SH-SY5Y (cell line): ENCODE measurements around the gene ZNF664.

ENCODE experiments used
- GATA2 ChIP-seq: IDR thresholded peaks from 2 replicates; pipeline ENCODE4 v1.6.1; 2011; ENCODE audit warnings: mild to moderate bottlenecking, low read depth, low read length
- GATA3 ChIP-seq: IDR thresholded peaks from 2 replicates; pipeline ENCODE4 v1.6.1; 2011; ENCODE audit warnings: low read depth, mild to moderate bottlenecking, low read length, moderate library complexity

ZNF664 gene

DNA sequence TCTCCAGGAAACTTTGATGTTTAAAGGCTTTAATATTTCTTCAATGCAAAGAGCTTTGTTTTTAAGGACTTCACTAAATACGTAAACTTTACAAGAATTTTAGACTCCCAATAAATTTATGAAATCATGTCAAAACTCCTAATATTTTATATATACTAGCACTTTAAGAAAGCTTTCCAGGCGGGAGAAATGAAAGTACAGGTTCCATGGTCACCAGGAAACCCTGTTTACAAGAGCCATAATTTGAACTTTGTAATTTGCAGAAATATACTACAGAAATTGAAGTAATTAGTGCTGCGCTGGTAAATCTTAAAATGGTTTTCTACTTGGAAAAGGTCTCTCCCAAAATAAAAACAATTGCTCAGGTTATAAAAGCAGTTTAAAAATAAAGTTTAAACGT, 9.2 kb upstream of the ZNF664 start:
- no peak for TF ChIP-seq GATA3
- TF ChIP-seq GATA2: no peak

DNA sequence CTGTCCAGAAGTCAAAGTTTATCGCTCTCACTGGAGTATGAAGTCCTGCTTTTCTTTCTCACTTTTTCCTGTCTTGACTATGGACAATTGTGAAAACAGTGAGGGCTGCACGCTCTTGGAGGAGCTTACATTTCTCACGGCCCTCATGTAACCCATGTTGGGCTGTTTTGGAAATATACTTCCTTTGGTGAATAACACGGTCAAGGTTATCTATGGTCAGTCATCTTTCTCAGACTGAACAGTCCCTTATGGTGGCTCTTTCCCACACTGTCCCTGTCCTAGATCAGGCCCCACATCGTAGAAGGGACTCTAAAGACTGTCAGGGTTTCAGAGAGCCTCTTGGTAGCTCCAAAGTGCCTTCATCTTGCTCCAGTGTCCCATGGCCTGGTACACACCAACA, 7.6 kb upstream of the ZNF664 start:
- TF ChIP-seq GATA3: no peak
- no peak for TF ChIP-seq GATA2

DNA sequence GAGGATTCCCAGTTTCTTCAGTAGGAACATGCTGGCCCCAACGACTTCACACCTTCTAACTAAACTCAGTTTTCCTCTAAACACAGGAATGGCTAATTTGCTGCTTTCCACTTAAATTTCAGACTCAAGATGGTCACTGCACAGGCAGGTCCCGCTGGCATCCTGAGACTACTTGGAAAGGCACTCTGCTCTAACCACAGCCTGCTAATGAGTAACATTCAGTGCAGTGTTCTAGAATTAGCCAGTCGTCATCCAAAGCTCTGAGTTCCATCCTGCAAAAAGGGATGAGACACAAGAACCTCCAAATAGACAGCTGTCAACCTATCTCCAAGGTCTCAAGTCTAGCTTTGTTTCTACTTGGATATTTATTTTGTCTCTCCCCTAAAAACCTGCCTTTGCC, 6.4 kb upstream of the ZNF664 start:
- no peak for TF ChIP-seq GATA3
- TF ChIP-seq GATA2: no peak

DNA sequence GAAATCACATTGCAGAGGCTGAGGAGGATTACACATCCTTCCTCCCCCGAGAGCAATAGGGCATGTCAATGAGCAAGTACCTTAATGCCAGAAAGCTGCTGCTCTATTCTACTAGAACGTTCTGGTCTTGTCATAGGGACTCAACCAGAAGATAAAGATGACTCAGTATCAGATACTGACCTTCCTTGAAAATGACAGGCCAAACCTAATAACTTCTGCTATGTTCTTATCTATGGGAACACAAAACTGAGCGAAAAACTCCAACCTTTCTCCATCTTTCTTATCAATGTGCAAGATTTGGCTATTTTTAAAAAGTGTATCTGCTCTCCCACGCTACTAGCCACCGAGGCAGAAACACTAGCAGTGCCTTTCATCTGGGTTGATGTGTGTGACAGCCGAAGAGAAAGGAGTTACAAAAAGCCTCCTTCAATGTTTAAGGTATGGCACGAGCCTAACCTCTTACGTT, 5.9 kb upstream of the ZNF664 start:
- TF ChIP-seq GATA2 (no peak), GATA3 (no peak)

DNA sequence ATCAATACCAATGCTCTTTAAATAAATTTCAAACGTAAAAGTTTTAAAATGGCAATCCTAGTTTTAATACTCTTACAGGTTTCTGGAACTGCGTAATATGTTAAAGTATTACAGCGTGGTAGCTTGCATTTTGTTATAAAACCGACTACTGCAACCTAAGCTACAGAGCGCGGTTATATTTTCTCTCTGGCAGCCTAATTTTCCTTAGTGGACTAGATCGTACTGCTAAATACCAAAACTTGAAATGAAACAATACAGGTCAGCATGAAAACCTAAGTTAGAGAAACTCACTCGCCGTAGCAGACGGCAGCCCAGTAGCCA, 1.6 kb upstream of the ZNF664 start:
- TF ChIP-seq GATA2: no peak
- TF ChIP-seq GATA3: no peak

DNA sequence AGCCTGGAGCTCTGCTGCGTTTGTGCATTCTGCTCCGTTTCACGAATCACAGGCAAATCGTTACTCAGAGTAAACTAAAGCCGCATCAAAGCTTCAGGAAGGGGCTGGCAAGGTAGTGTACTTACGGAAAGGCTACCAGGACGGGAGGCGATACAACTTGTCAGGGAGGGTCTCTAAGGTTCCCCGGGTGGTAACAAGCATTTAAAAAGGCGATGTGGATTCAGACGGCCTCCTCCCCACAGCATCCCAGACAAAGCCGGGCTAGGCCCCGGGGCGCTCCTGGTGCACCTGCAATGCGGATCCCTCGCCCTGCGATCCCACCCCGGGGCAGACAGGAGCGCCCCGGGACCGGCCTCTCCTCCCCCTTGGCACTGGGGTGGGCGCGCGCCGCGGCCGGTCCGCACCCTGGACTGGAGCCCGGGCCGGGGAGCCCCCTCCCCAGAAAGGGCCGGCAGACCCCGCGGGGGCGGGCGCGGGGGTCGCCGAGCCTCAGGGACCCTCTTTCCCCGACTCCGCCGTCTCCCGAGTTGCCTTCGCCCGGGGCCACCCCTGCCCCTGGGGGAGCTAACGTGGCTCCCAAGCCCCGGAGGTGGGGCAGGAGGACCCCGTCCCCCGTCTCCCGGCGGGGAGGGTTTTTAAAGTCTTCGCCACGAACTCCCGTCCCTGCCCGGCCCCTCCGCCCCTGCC, 1.1 kb upstream of the ZNF664 start:
- TF ChIP-seq GATA3: no peak

DNA sequence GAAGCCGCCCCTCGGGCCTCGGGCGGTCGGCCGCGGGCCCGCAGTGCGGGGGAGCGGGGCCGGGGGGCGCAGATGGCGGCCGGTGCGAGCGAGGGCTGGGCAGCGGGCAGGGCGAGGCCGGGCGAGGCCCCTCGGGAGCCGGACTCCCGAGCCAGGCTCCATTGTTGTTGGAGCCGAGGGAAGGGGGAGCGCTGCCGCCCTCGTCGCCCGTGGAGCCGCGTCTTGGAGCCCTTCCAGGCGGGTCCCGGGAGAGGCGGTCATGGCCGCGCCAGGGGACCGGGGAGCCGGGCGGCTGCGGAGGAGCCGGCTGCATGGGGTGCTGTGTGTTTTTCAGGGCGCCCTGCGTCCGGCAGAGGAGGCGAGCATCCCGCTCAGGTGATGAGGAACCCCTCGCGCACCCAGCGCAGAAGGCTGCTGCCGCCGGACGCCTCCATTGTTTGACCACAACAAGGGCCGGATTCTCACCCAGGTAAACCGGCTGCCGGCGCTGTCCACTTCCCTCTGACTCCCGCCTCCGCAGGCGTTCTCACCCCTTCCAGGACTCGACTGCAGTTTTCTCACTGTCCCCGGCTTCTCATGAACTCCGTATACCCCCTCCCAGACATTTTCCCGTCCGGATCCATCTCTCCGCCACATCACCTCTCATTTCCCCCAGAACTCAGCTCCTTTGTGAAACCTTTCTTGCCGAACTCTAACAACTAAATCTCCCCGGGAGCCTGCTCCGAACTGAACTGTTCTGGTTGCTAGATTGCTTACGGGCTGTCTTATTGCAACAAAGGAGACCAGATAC, 732 bp downstream of the ZNF664 start:
- TF ChIP-seq GATA3: no peak
- no peak for TF ChIP-seq GATA2

DNA sequence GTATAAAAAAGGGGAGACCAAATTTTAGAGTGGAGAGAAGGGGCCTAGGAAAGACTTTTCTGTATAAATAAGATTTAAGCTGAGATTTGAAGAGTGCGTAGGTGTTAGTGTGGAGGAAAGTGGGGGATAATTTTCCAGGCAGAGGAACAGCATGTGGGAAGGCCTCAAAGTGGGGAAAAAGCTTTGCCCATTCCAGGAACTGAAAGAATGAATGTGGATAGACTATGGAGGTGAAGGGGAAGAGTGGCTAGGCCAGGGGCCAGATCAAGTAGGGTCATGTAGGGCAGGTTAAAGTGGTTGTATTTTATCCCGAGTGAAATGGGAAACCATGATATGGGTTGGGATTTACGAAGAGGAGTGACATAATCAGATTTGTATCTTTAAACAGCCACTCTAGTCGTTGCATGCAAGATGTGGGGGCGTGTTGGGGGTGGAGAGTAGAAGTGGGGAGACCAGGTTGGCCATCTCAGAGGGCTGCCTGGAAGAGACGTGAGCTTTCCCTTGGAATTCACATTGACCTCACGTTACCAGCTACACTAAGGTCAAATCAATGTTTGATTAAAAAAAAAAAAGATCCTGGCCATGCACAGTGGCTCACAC, 3.3 kb downstream of the ZNF664 start:
- TF ChIP-seq GATA2 (no peak), GATA3 (no peak)

DNA sequence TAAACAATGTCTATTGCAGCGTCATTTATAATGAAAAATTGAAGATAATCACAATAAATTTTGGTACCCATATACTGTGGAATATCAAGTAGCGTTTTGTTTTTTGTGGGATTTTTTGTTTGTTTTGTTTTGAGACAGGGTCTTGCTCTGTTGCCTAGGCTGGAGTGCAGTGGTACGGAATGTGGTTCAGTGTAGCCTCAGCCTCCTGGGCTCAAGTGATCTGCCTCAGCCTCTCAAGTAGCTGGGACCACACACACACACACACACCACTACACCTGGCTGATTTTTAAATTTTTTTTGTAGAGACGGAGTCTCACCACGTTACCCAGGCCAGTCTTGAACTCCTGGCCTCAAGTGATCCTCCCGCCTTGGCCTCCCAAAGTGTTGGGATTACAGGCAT, 6.6 kb downstream of the ZNF664 start:
- no peak for TF ChIP-seq GATA2
- TF ChIP-seq GATA3: no peak

DNA sequence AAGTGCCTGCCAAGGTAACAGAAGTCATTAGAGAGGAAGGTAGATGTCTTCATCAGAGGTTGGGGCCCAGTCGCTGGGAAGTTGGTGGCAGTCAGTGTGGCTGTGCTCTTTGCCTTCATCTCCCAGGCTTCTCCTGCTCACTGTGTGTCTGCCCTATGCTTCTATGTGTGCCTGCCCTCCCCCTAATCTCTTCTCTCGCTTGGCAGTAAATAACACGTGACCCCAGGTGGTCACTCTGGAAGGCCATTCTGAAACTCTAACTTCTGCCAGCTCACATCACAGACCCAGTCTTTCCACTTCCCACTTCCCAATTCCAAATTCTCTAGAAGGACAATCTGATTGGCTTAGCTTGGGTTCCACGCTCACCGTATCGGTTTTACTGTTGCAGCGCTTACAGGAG, 9.3 kb downstream of the ZNF664 start:
- TF ChIP-seq GATA3 (no peak), GATA2 (no peak)

DNA sequence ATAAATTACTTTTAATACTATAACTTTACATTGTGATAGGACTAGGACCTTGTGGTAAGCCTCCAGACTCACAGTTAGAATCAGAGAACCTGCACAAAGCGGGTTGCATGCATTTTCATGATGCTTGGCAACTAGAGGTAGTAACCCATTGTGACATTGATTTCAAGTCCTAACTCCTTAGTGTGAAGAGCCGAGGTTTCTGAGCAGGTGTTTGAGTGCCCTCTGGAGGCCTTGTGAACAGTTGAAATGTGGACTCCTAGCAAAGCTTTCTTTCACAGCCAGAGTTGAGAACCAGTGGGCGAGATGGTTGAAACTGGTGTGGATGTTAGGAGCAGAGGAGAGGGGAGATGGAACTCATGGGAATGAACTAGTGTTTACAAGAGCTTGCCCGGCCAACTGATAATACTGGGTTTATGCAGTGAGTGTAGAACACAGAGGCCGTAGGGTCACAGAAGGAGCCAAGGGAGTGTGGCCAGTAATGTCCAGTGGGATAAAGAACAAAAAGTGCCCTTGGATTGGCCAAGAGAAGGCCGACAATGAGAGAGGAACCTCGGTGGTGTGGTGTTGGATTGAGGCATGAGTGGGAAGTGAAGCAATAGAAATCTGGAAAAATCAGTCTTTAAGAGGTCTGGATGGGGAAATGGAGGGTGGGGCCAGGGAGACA, 10.9 kb downstream of the ZNF664 start:
- no peak for TF ChIP-seq GATA3
- no peak for TF ChIP-seq GATA2

DNA sequence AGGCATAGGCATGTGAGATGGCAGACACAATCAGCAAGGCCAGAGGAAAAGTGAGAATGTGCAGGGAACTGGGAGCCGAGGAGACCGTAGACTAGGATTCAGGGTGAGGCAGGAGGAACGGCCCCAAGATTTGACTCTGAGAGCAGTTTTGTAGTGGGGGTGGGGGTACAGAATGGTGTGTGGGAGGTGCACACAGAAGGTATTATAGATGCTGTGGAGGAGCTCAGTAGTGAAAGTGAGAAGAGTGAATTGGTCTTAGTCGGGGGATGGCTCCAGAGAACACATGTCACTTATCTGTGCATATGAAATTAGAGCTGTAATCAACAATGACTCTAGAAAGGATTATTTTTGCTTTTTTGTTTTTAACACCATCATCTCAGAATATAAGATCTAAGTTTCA, 11.9 kb downstream of the ZNF664 start:
- TF ChIP-seq GATA3 (no peak), GATA2 (no peak)

DNA sequence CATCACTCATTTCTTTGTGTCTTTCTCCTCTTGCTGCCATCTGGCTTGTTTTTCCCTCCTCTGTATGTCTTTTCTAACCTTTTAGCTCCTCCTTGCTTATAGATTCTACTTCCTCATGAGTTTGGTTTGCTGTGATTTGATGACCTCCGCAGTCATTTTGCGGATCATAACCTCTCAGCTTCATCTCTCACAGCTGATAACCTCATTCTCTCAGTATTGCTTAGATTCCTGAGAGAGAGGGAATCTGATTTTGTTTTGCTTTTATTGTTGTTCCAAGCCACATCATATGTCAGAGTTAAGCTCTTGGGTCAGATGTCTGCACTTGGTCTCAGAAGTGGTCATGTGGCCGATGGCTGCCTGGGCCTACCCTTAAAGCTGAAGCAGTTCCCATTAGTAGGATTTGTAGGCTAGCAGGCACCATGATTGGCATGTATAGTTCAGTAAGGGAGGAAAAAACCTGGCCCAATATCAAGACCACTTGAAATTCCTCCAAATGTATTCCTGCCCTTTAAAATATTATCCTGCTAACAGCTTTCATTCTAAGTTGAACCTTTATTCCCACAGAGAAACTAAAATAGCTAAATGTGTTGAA, 13.5 kb downstream of the ZNF664 start:
- TF ChIP-seq GATA3 (no peak), GATA2 (no peak)

DNA sequence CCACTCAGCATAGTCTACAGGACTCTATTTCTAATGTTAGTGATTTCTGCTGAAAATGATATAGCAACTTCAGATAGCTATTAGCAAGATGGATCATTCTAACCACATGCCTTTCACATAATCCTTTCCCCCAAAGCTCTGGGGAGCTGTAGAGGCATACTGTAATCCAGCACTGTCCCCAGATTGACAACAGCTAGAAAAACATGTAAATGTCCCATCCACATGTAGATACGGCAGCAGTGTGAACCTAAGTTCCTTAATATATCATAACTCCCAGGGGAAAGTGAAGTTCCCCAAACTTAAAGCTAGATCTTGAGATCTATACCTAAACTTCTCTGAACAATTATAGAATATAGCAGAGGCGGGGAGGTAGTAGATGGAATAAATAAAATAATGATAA, 14.0 kb downstream of the ZNF664 start:
- no peak for TF ChIP-seq GATA2
- TF ChIP-seq GATA3: no peak
